ENCODE measurements around the gene XRN1. TPM values are rescaled to one million over a fixed set of nuclear protein-coding genes. Genes with fewer than 3 reads are reported as not detected.

The XRN1 gene
- total and polyA plus RNA-seq, 10 of the 15 experiments (the other 5 are each of a cell fraction or from before 2014, with no cell fraction given) = 1.7 to 38.8 (median 15.5) TPM

GRCh38 chr3:142447852-142448823 lies at the start of gene XRN1 (continued):
- TF ChIP-seq ELK1 (IDR thresholded peaks at IDR 0.05; ENCODE audit: low read depth, low read length) (peak; percentile 64), SRF (IDR thresholded peaks at IDR 0.05; ENCODE audit: low read depth in 2 of 2, low read length in 2 of 2) (peak in 1 of 2 experiments; percentile 77; a peak in 2 of 4 replicates), BRCA1 (IDR thresholded peaks at IDR 0.05; ENCODE audit: low read depth, low read length) (no peak), EED (IDR thresholded peaks at IDR 0.05; ENCODE audit: low read depth) (no peak), HDAC2 (IDR thresholded peaks at IDR 0.05) (no peak), EGR1 (IDR thresholded peaks at IDR 0.05; ENCODE audit: borderline replicate concordance in 1 of 2, low read depth in 2 of 2, low read length in 2 of 2) (peak in 1 of 2 experiments; percentile 14; a peak in 1 of 3 replicates), ZBTB33 (IDR thresholded peaks at IDR 0.05) (no peak), YY1 (IDR thresholded peaks at IDR 0.05; ENCODE audit: low read depth, low read length) (peak; percentile 78), GATAD2B (conservative IDR thresholded peaks at IDR 0.05; ENCODE audit: low read depth) (0 out of 2 replicates have a peak, but pooled peaks have one; percentile 57), JUNB (IDR thresholded peaks at IDR 0.05) (no peak), ZNF622 (IDR thresholded peaks at IDR 0.05) (no peak), TBL1XR1 (IDR thresholded peaks at IDR 0.05; ENCODE audit: low read depth, low read length) (peak; percentile 55; the same call in 1 of the 2 replicates), IRF3 (IDR thresholded peaks at IDR 0.05) (no peak), TCF12 (IDR thresholded peaks at IDR 0.05; ENCODE audit: low read depth, low read length) (0 out of 2 replicates have a peak, but pooled peaks have one; percentile 42), TCF3 (IDR thresholded peaks at IDR 0.05; ENCODE audit: borderline replicate concordance, insufficient read depth, low read depth, low read length) (no peak), FOS (IDR thresholded peaks at IDR 0.05; ENCODE audit: borderline replicate concordance, extremely low read depth, insufficient read length) (no peak), RELB (IDR thresholded peaks at IDR 0.05; ENCODE audit: low read depth) (peak; percentile 71; the same call in 1 of the 2 replicates), ZBTB4 (CRISPR knock-in tag; IDR thresholded peaks at IDR 0.05) (no peak), NFYA (IDR thresholded peaks at IDR 0.05; ENCODE audit: borderline replicate concordance, low read depth, low read length) (no peak), SMARCA5 (IDR thresholded peaks at IDR 0.05) (0 out of 2 replicates have a peak, but pooled peaks have one; percentile 55)
